ENCODE results near the gene NUDT9.
"Not testable (repeated sequence)": the region's sequence is repeated elsewhere in the genome, so short reads cannot be mapped to it uniquely, and the experiment has no call there.

NUDT9 gene

GRCh38 chr4:87410157-87410556, 12.2 kb upstream of the NUDT9 start:
- no peak for DNase-seq

- no peak for DNase-seq
Observed at GRCh38 chr4:87410679-87411078, 11.7 kb upstream of the NUDT9 start.

- no peak for DNase-seq
Observed at GRCh38 chr4:87414816-87415215, 7.6 kb upstream of the NUDT9 start.

- DNase-seq: no peak
Observed at GRCh38 chr4:87416965-87417364, 5.4 kb upstream of the NUDT9 start.

- DNase-seq: not testable (repeated sequence)
Observed at GRCh38 chr4:87418410-87418809, 4.0 kb upstream of the NUDT9 start.

- no peak for DNase-seq
Observed at GRCh38 chr4:87419578-87420249, 2.7 kb upstream of the NUDT9 start.

- no peak for DNase-seq
Observed at GRCh38 chr4:87420276-87420830, 2.0 kb upstream of the NUDT9 start.

- no peak for DNase-seq
Observed at GRCh38 chr4:87423317-87424098, 1.1 kb downstream of the NUDT9 start.

- not testable (repeated sequence) for DNase-seq
Observed at GRCh38 chr4:87424099-87424543, 1.7 kb downstream of the NUDT9 start.

GRCh38 chr4:87425711-87426110, 3.3 kb downstream of the NUDT9 start:
- no peak for DNase-seq

- no peak for DNase-seq
Observed at GRCh38 chr4:87426865-87427517, 4.6 kb downstream of the NUDT9 start.

GRCh38 chr4:87427518-87427868, 5.1 kb downstream of the NUDT9 start:
- no peak for DNase-seq

- no peak for DNase-seq
Observed at GRCh38 chr4:87428979-87429378, 6.6 kb downstream of the NUDT9 start.

GRCh38 chr4:87430038-87430437, 7.7 kb downstream of the NUDT9 start:
- no peak for DNase-seq

- DNase-seq: no peak
Observed at GRCh38 chr4:87433342-87433741, 11.0 kb downstream of the NUDT9 start.

- DNase-seq: no peak
Observed at GRCh38 chr4:87442889-87443288, 20.5 kb downstream of the NUDT9 start.

- DNase-seq: no peak
Observed at GRCh38 chr4:87444741-87445140, 22.4 kb downstream of the NUDT9 start.

- DNase-seq: no peak
Observed at GRCh38 chr4:87445964-87446363, 23.6 kb downstream of the NUDT9 start.

- not testable (repeated sequence) for DNase-seq
Observed at GRCh38 chr4:87446375-87446774, 24.0 kb downstream of the NUDT9 start.

GRCh38 chr4:87451537-87451936, 29.2 kb downstream of the NUDT9 start:
- DNase-seq: peak in 1 of 2 experiments; percentile 1

- DNase-seq: no peak
Observed at GRCh38 chr4:87458913-87459312, 36.5 kb downstream of the NUDT9 start.

GRCh38 chr4:87461281-87461700, 38.9 kb downstream of the NUDT9 start:
- DNase-seq: peak in 1 of 2 experiments; percentile 2

GRCh38 chr4:87462102-87462501, 39.7 kb downstream of the NUDT9 start:
- DNase-seq: no peak
